Right lobe of liver (tissue), 6 donors: Measurements from ENCODE around the gene CNPPD1. TPM values are rescaled to one million over a fixed set of nuclear protein-coding genes. Genes with fewer than 3 reads are reported as not detected.

Source experiments
- ATAC-seq, 4 donors: fragments of 200-7000 bp; cut with Tn5 transposase; one replicate each; pipeline ENCODE4 v1.9.1; 2020; ENCODE audit warnings: mild to moderate bottlenecking in 4 of 4, moderate library complexity in 4 of 4
- DNase-seq, 3 donors: peaks; one replicate each; pipeline ENCODE4 v3.0.0-alpha.2; 2020
- H3K27ac ChIP-seq, 3 donors: fragments of 200-600 bp; one replicate each; pipeline ENCODE4 v1.8.0; 2022
- H3K27me3 ChIP-seq, 2 donors: fragments of 200-600 bp; one replicate each; pipeline ENCODE4 v1.8.0; 2022
- H3K36me3 ChIP-seq, 4 donors: fragments of 200-600 bp; sonication (generic) in 1 of 4; one replicate each; pipeline versions ENCODE4 v1.5.1 to v1.8.0; 2017 to 2022; ENCODE audit warnings: control low read depth in 1 of 4
- H3K4me1 ChIP-seq, 4 donors: fragments of 200-600 bp; sonication (generic) in 1 of 4; one replicate each; pipeline versions ENCODE4 v1.5.1 to v1.8.0; 2017 to 2022; ENCODE audit warnings: control low read depth in 1 of 4
- H3K4me3 ChIP-seq, 3 donors: fragments of 200-600 bp; one replicate each; pipeline ENCODE4 v1.8.0; 2022
- H3K9me3 ChIP-seq, 4 donors: fragments of 200-600 bp; sonication (generic) in 1 of 4; one replicate each; pipeline versions ENCODE4 v1.5.1 to v1.8.0; 2017 to 2022; ENCODE audit warnings: control low read depth in 1 of 4
- POLR2A ChIP-seq: fragments of 450-650 bp; IDR thresholded peaks from one replicate; pipeline ENCODE4 v1.6.1; 2017; ENCODE audit warnings: antibody characterized with exemption, mild to moderate bottlenecking
- WGBS: methylation state at CpG from one replicate; pipeline ENCODE4 v1.1.6; 2018; ENCODE audit warnings: low coverage, low lambda C conversion rate; ENCODE audit not compliant: insufficient coverage; ENCODE audit errors: missing lambda C conversion rate; 5-methylcytosine and 5-hydroxymethylcytosine counted together
- intact Hi-C, 2 donors: fragments of 100-400 bp; cut with DNase I; formaldehyde crosslinking; loops; one replicate each; pipeline versions ENCODE4 v1.11.2 to v1.14.1; 2022
- total RNA-seq, 6 experiments: library from RNA; depleted of rRNA in 2 of 6; stranded (reverse); fragments of >200 nt in 2 of 6; fragmentation: NEBNext Ultra II Directional in 3 of 6; extraction: Animal tissue kit (Norgen Biotek cat#: 25700) in 3 of 6; gene quantifications; one replicate each; pipeline versions ENCODE4 v1.1.0 to v1.2.4, GENCODE V29; 2016 to 2023
- TF ChIP-seq, protein P1 (sequence below), 4 donors: fragments of 200-600 bp in 3 of 4; fragments of 450-650 bp in 1 of 4; IDR thresholded peaks; one replicate each; pipeline versions ENCODE4 v1.5.1 to v1.8.0; 2016 to 2022; ENCODE audit warnings: antibody characterized with exemption in 4 of 4, mild to moderate bottlenecking in 2 of 4
- donor health status: DM: no; HTN: yes; CAD: no.
- donor health status: DM: no; HTN: no; CAD: no.
- donor health status: DM: no; HTN: no; CAD: no.
- donor health status: DM: no; HTN: yes; CAD: no.
- donor health status: DM: no; HTN: yes; CAD: no.

Gene CNPPD1
- total RNA-seq, 6 experiments from 2014 or later, result 22.3 to 37.1 (median 30.2) TPM

DNA sequence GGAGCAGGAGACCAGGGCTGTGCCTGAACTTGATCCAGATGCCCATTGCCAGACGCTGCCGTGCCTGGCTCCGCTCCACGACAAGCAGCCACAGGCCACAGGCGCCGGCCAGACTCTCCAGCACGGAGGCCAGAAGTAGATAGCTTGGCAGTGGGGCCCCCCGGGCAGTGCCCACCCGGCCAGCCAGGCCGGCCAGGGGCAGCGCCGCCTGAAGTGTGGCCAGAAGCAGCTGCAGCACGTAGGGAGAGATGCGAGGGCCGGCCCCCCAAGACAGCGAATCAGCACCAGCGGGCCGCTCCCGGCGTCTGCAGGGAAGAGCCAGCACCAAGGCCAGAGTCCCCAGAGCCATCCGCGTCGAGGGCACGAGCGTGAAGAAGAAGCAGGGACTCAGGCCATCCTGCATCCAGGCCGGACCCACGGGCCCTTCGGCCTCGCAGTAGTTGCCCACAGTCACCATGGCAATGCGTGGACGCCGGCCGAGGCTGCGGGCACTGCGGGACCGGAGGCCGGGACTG is 41.5 kb upstream of the CNPPD1 start:
- peaks cover 0 to 53% (median 19%) of the 10 kb centered on the region in 4 donors for H3K36me3 ChIP-seq
- TF ChIP-seq, protein P1, sequence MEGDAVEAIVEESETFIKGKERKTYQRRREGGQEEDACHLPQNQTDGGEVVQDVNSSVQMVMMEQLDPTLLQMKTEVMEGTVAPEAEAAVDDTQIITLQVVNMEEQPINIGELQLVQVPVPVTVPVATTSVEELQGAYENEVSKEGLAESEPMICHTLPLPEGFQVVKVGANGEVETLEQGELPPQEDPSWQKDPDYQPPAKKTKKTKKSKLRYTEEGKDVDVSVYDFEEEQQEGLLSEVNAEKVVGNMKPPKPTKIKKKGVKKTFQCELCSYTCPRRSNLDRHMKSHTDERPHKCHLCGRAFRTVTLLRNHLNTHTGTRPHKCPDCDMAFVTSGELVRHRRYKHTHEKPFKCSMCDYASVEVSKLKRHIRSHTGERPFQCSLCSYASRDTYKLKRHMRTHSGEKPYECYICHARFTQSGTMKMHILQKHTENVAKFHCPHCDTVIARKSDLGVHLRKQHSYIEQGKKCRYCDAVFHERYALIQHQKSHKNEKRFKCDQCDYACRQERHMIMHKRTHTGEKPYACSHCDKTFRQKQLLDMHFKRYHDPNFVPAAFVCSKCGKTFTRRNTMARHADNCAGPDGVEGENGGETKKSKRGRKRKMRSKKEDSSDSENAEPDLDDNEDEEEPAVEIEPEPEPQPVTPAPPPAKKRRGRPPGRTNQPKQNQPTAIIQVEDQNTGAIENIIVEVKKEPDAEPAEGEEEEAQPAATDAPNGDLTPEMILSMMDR (IDR thresholded peaks at IDR 0.05), result no peak
- no peak for TF ChIP-seq POLR2A
- peak overlapping the region; percentile 68 to 85 (median 76) for H3K27ac ChIP-seq
- intact Hi-C loops, result loop anchor here in 1 of 2 donors (5.0 kb wide), 1 partner anchor 41 kb away; the partner anchor contains the start of genes CNPPD1 and RETREG2
- H3K9me3 ChIP-seq, result no peaks in the 10 kb centered on the region
- 3% methylated on average over 9 of the region's 37 CpGs for WGBS
- no peaks in the 10 kb centered on the region for H3K27me3 ChIP-seq
- DNase-seq (peak; percentile 69 to 87 (median 84)), ATAC-seq (peak; percentile 46 to 70 (median 64))
- H3K4me1 ChIP-seq, result peaks cover 0 to 23% (median 11%) of the 10 kb centered on the region in 4 donors
- peak overlapping the region; percentile 54 to 72 (median 59) for H3K4me3 ChIP-seq

DNA sequence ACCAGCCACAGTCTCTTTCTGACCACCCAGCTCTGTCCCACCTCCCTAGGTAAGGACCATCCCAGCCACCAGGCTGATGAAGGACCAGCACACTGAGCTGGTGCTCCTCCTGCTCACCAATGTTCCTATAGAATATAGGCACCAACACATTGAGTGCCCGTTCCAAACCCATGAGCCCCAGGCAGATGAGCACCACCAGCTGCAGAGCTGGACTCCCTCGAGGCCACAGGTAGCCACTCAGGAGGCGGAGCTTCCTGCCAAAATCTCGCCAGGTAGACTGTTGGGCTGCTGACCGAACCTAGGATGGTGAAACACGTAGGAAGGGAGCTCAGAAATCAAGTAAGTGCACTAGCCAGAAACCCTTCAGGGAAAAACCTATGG is 39.8 kb upstream of the CNPPD1 start:
- WGBS, result 85% methylated on average over 2 of the region's 6 CpGs
- TF ChIP-seq POLR2A, result no peak
- TF ChIP-seq, protein P1 (IDR thresholded peaks at IDR 0.05), result no peak
- Histone ChIP-seq H3K36me3 (peaks cover 0 to 50% (median 8%) of the 10 kb centered on the region in 4 donors), H3K4me3 (no peak overlapping the region), H3K4me1 (peaks cover 0 to 23% (median 11%) of the 10 kb centered on the region in 4 donors), H3K9me3 (no peaks in the 10 kb centered on the region), H3K27me3 (no peaks in the 10 kb centered on the region), H3K27ac (no peak overlapping the region)
- intact Hi-C loops, result loop anchor here in 1 of 2 donors (5.0 kb wide), 1 partner anchor 39 kb away; the partner anchor contains the start of genes CNPPD1 and RETREG2
- DNase-seq (no peak), ATAC-seq (no peak)

DNA sequence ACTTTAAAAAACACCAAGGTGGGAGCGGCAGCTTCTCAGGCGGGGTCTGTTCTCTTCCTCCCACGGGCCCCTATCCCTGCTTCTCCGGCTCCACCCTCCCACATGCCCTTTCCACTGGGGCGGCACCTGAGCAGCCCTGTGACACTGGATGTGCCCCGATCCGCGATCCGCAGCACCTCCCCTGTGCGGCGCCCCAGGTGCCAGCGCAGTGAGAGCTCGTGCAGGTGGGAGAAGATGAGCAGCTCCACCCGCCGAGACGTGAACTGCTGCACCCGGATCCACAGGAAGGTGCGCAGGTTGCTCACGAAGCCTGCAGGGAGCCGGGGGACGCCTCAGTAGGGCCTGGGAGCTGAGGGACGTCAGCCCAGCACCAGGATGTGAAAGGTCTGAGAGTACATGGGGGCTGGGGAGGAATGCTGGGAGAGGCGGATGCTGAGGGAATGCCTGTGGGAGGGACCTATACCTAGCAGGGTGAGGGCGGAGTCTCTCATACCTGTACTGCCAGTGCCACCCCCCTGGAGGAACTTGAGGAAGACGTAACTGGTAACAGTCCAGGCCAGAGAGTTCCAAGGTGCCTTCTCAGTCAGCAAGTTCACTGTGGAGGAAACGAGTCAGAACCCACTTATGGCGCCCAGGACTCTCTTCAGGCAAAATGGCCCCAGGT is 39.3 kb upstream of the CNPPD1 start:
- Histone ChIP-seq H3K27ac (no peak overlapping the region), H3K36me3 (peaks cover 0 to 45% (median 5%) of the 10 kb centered on the region in 4 donors), H3K27me3 (no peaks in the 10 kb centered on the region), H3K9me3 (no peaks in the 10 kb centered on the region), H3K4me1 (peaks cover 0 to 23% (median 11%) of the 10 kb centered on the region in 4 donors), H3K4me3 (no peak overlapping the region)
- intact Hi-C loops, result loop anchor here in 1 of 2 donors (5.0 kb wide), 1 partner anchor 39 kb away; the partner anchor contains the start of genes CNPPD1 and RETREG2
- ATAC-seq (no peak), DNase-seq (no peak)
- WGBS, result 94% methylated on average over 18 of the region's 27 CpGs
- no peak for TF ChIP-seq POLR2A
- TF ChIP-seq, protein P1 (IDR thresholded peaks at IDR 0.05), result no peak

DNA sequence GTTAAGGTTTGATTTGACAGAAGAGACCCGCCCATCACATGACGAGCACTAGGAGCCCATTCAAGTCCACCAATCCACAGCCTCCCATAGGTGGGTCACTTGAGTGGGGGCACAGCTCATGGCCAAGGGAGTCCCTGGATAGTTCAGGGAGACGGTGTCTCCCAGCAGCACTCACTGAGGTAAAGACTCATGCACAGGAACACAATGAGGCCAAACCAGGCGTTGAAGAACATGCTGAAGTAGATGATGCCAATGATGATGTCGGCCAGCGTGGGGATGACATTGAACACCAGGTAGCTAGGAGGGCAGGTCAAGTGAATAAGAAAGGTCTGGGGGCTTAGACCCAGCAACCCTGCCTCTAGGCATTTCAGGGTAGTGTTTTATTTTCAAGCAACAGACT is 38.1 kb upstream of the CNPPD1 start:
- Histone ChIP-seq H3K4me3 (no peak overlapping the region), H3K36me3 (peaks cover 0 to 48% (median 0%) of the 10 kb centered on the region in 4 donors), H3K9me3 (no peaks in the 10 kb centered on the region), H3K4me1 (peaks cover 0 to 23% (median 11%) of the 10 kb centered on the region in 4 donors), H3K27ac (no peak overlapping the region), H3K27me3 (no peaks in the 10 kb centered on the region)
- ATAC-seq (no peak), DNase-seq (no peak)
- intact Hi-C loops, result loop anchor here (5.0 kb wide), 2 partner anchors 37 to 52 kb away; partner anchors contain the start of genes CNPPD1 (in 1 of the 2), NHEJ1 (in 1 of the 2) and RETREG2 (in 1 of the 2)
- TF ChIP-seq, protein P1 (IDR thresholded peaks at IDR 0.05), result no peak
- TF ChIP-seq POLR2A, result no peak
- WGBS, result 94% methylated on average over 6 of the region's 6 CpGs
